ENCODE measurements around the gene SPR. TPM values are rescaled to one million over a fixed set of nuclear protein-coding genes. Genes with fewer than 3 reads are reported as not detected.
A peak's percentile ranks its signal among the peaks of the same experiment; 100 is the strongest.

Gene SPR
- total RNA-seq, 2 donors from 2014 or later: 6.6 to 9.3 TPM

- Mint-ChIP-seq H3K36me3 (no peaks in the 10 kb centered on the region), H3K27ac (no peak overlapping the region), H3K9me3 (no peaks in the 10 kb centered on the region)
- no peak for DNase-seq (ENCODE audit: low spot score in 2 of 2)
- no peak for ATAC-seq
These were observed 3.7 kb upstream of the SPR start for GRCh38 chr2:72883356-72883962.

GRCh38 chr2:72886505-72887031 is 640 bp upstream of the SPR start:
- DNase-seq (ENCODE audit: low spot score in 2 of 2) (no peak), ATAC-seq (no peak)
- H3K27ac Mint-ChIP-seq: no peak overlapping the region
- H3K9me3 Mint-ChIP-seq: no peaks in the 10 kb centered on the region
- H3K36me3 Mint-ChIP-seq: no peaks in the 10 kb centered on the region

GRCh38 chr2:72887740-72888437 is 681 bp downstream of the SPR start:
- H3K27ac Mint-ChIP-seq: no peak overlapping the region

GRCh38 chr2:72888438-72889202 is 1.4 kb downstream of the SPR start:
- Mint-ChIP-seq H3K9me3 (no peaks in the 10 kb centered on the region), H3K27ac (no peak overlapping the region), H3K36me3 (no peaks in the 10 kb centered on the region)
- no peak for ATAC-seq
- DNase-seq (ENCODE audit: low spot score in 2 of 2): no peak

More at GRCh38 chr2:72887740-72888437, 681 bp downstream of the SPR start:
- H3K36me3 Mint-ChIP-seq: no peaks in the 10 kb centered on the region
- DNase-seq (ENCODE audit: low spot score in 2 of 2) (peak; percentile 75), ATAC-seq (peak; percentile 63)
- H3K9me3 Mint-ChIP-seq: no peaks in the 10 kb centered on the region

GRCh38 chr2:72889991-72890390 is 2.8 kb downstream of the SPR start:
- DNase-seq (ENCODE audit: low spot score in 2 of 2): no peak
- H3K9me3 Mint-ChIP-seq: no peaks in the 10 kb centered on the region
- no peak overlapping the region for H3K27ac Mint-ChIP-seq
- H3K36me3 Mint-ChIP-seq: no peaks in the 10 kb centered on the region
- no peak for ATAC-seq

GRCh38 chr2:72891091-72891818 is 4.0 kb downstream of the SPR start:
- DNase-seq (ENCODE audit: low spot score in 2 of 2) (no peak), ATAC-seq (no peak)
- no peaks in the 10 kb centered on the region for H3K9me3 Mint-ChIP-seq
- H3K36me3 Mint-ChIP-seq: no peaks in the 10 kb centered on the region
- no peak overlapping the region for H3K27ac Mint-ChIP-seq

- peak; percentile 77 to 86 for ATAC-seq
- Mint-ChIP-seq H3K27ac (no peak overlapping the region), H3K9me3 (no peaks in the 10 kb centered on the region), H3K36me3 (no peaks in the 10 kb centered on the region)
- peak in 1 of 2 donors; percentile 68 for DNase-seq (ENCODE audit: low spot score in 2 of 2)
These were observed 5.4 kb downstream of the SPR start for GRCh38 chr2:72892506-72893173.

GRCh38 chr2:72893594-72894319 is 6.5 kb downstream of the SPR start:
- H3K27ac Mint-ChIP-seq: no peak overlapping the region
- DNase-seq (ENCODE audit: low spot score in 2 of 2): peak in 1 of 2 donors; percentile 54
- no peaks in the 10 kb centered on the region for H3K36me3 Mint-ChIP-seq
- ATAC-seq: peak; percentile 60 to 74
- no peaks in the 10 kb centered on the region for H3K9me3 Mint-ChIP-seq

- ATAC-seq (no peak), DNase-seq (ENCODE audit: low spot score in 2 of 2) (no peak)
- Mint-ChIP-seq H3K27ac (peak overlapping the region in 1 of 2 donors; percentile 57), H3K36me3 (no peaks in the 10 kb centered on the region), H3K9me3 (no peaks in the 10 kb centered on the region)
These were observed 7.3 kb downstream of the SPR start for GRCh38 chr2:72894514-72894913.

GRCh38 chr2:72895154-72895553 is 7.9 kb downstream of the SPR start:
- Mint-ChIP-seq H3K27ac (peak overlapping the region in 1 of 2 donors; percentile 57), H3K36me3 (no peaks in the 10 kb centered on the region), H3K9me3 (no peaks in the 10 kb centered on the region)
- ATAC-seq: no peak
- DNase-seq (ENCODE audit: low spot score in 2 of 2): no peak

- H3K27ac Mint-ChIP-seq: no peak overlapping the region
- no peaks in the 10 kb centered on the region for H3K36me3 Mint-ChIP-seq
- no peak for ATAC-seq
- no peak for DNase-seq (ENCODE audit: low spot score in 2 of 2)
- no peaks in the 10 kb centered on the region for H3K9me3 Mint-ChIP-seq
These were observed 8.6 kb downstream of the SPR start for GRCh38 chr2:72895759-72896281.

GRCh38 chr2:72896446-72896845 is 9.2 kb downstream of the SPR start:
- H3K27ac Mint-ChIP-seq: no peak overlapping the region
- no peak for ATAC-seq
- no peak for DNase-seq (ENCODE audit: low spot score in 2 of 2)
- H3K9me3 Mint-ChIP-seq: no peaks in the 10 kb centered on the region
- H3K36me3 Mint-ChIP-seq: no peaks in the 10 kb centered on the region

GRCh38 chr2:72897785-72898584 is 10.8 kb downstream of the SPR start:
- H3K9me3 Mint-ChIP-seq: no peaks in the 10 kb centered on the region
- no peak overlapping the region for H3K27ac Mint-ChIP-seq
- ATAC-seq (no peak), DNase-seq (ENCODE audit: low spot score in 2 of 2) (no peak)
- H3K36me3 Mint-ChIP-seq: no peaks in the 10 kb centered on the region

GRCh38 chr2:72898585-72898906 is 11.3 kb downstream of the SPR start:
- Mint-ChIP-seq H3K36me3 (no peaks in the 10 kb centered on the region), H3K27ac (no peak overlapping the region), H3K9me3 (no peaks in the 10 kb centered on the region)
- DNase-seq (ENCODE audit: low spot score in 2 of 2): no peak
- no peak for ATAC-seq

Measured in activated naive CD4-positive, alpha-beta T cell treated with anti-CD3 and anti-CD28 coated beads, Interleukin-2, amount 50 U/mL, for 72 hours (primary cell).